GM12878 (cell line): ENCODE results near the gene S100A6. TPM values are rescaled to one million over a fixed set of nuclear protein-coding genes. Genes with fewer than 3 reads are reported as not detected.

Source experiments
- ATAC-seq: fragments of 200-7000 bp; cut with Tn5 transposase; 3 replicates; pipeline ENCODE4 v1.9.1; 2020; ENCODE audit warnings: mild to moderate bottlenecking, moderate library complexity
- BruUV-seq: library from RNA; stranded (reverse); fragments of 400-500 nt; replicated peaks from 2 replicates; lab custom pipeline; 2021; lab: Mats Ljungman, UMichigan
- CTCF ChIA-PET: fragments of 300-600 bp; sonication (Branson Sonifier 250); formaldehyde crosslinking; extraction: SDS; loops from one replicate; lab custom pipeline; 2021; ENCODE audit warnings: inconsistent platforms; lab: Yijun Ruan, JAX
- POLR2A ChIA-PET: fragments of 350-600 bp; formaldehyde crosslinking; extraction: SDS; loops from one replicate; lab custom pipeline; 2021; ENCODE audit warnings: inconsistent platforms; lab: Charles Lee
- RAD21 ChIA-PET: fragments of 300-600 bp; sonication (Branson Sonifier 250); formaldehyde crosslinking; loops from one replicate; lab custom pipeline; 2023; ENCODE audit warnings: antibody characterized with exemption; ENCODE audit not compliant: unreplicated experiment; lab: Charles Lee
- SMC1A ChIA-PET: fragments of 300-600 bp; sonication (Branson Sonifier 250); formaldehyde crosslinking; loops from one replicate; lab custom pipeline; 2023; ENCODE audit not compliant: unreplicated experiment, uncharacterized antibody; lab: Charles Lee
- DNase-seq: peaks from one replicate; pipeline ENCODE4 v3.0.0-alpha.2; 2011; ENCODE audit warnings: low read depth, low spot score
- FAIRE-seq: peaks from 3 replicates; lab custom pipeline; 2011; peaks lifted over from hg19 to GRCh38; lab: Jason Lieb, UNC
- H2AFZ ChIP-seq: 2 replicates; pipeline ENCODE4 v1.6.0; 2011; ENCODE audit warnings: low read depth, low read length, control low read depth; ENCODE audit not compliant: control insufficient read depth
- H3K27ac ChIP-seq: 2 replicates; pipeline ENCODE4 v1.5.1; 2011; ENCODE audit warnings: control low read depth; ENCODE audit not compliant: control insufficient read depth, insufficient read depth
- H3K27me3 ChIP-seq, 2 experiments: replicated peaks in 1 of 2; 2 replicates each; pipeline versions ENCODE4 v1.6.0 to v1.6.1; 2011; ENCODE audit warnings: low read length in 1 of 2; ENCODE audit not compliant: control insufficient read depth in 2 of 2, insufficient read depth in 2 of 2
- H3K36me3 ChIP-seq, 2 experiments: 2 replicates each; pipeline ENCODE4 v1.5.1; 2011; ENCODE audit warnings: low read length in 1 of 2; ENCODE audit not compliant: control insufficient read depth in 2 of 2, insufficient read depth in 2 of 2
- H3K4me1 ChIP-seq: 2 replicates; pipeline ENCODE4 v1.6.1; 2011; ENCODE audit warnings: mild to moderate bottlenecking, low read length, moderate library complexity, mixed read lengths; ENCODE audit not compliant: control insufficient read depth, insufficient read depth
- H3K4me2 ChIP-seq: 2 replicates; pipeline ENCODE4 v1.6.0; 2011; ENCODE audit warnings: control low read depth; ENCODE audit not compliant: control insufficient read depth, insufficient read depth
- H3K4me3 ChIP-seq: fragments of 200-600 bp; sonication (generic); 2 replicates; pipeline ENCODE4 v1.5.1; 2016
- H3K79me2 ChIP-seq: 2 replicates; pipeline ENCODE4 v1.6.0; 2011; ENCODE audit warnings: low read length; ENCODE audit not compliant: control insufficient read depth, insufficient read depth
- H3K9ac ChIP-seq: 2 replicates; pipeline ENCODE4 v1.8.0; 2011; ENCODE audit warnings: low read length, control low read depth, mixed read lengths; ENCODE audit not compliant: control insufficient read depth, insufficient read depth
- H3K9me3 ChIP-seq: replicated peaks from 3 replicates; pipeline ENCODE4 v1.5.1; 2011; ENCODE audit warnings: mild to moderate bottlenecking, low read length; ENCODE audit not compliant: control insufficient read depth, insufficient read depth
- H4K20me1 ChIP-seq: 2 replicates; pipeline ENCODE4 v1.6.0; 2011; ENCODE audit not compliant: control insufficient read depth, insufficient read depth
- BCLAF1 ChIP-seq: fragments of 450-650 bp; IDR thresholded peaks from 2 replicates; pipeline ENCODE4 v1.6.1; 2017; ENCODE audit warnings: antibody characterized with exemption, mild to moderate bottlenecking, moderate library complexity
- CREB1 ChIP-seq: IDR thresholded peaks from 2 replicates; pipeline ENCODE4 v1.6.1; 2012; ENCODE audit warnings: low read depth, mild to moderate bottlenecking, inconsistent platforms
- E2F4 ChIP-seq: IDR thresholded peaks from 2 replicates; pipeline ENCODE4 v1.6.1; 2012; ENCODE audit warnings: low read depth, low read length, improper control_type of control experiment
- FOXM1 ChIP-seq: IDR thresholded peaks from 2 replicates; pipeline ENCODE4 v1.6.1; 2012; ENCODE audit warnings: low read depth, mild to moderate bottlenecking, inconsistent platforms, low read length, moderate library complexity
- IKZF2 ChIP-seq, 2 experiments: fragments of 450-650 bp; IDR thresholded peaks; 2 replicates each; pipeline ENCODE4 v1.6.1; 2017; ENCODE audit warnings: mild to moderate bottlenecking in 2 of 2, moderate library complexity in 2 of 2
- KAT2A ChIP-seq: conservative IDR thresholded peaks from 2 replicates; pipeline ENCODE4 v1.6.1; 2011; ENCODE audit warnings: low read depth, low read length; ENCODE audit not compliant: control insufficient read depth
- MXI1 ChIP-seq: fragments of 150-350 bp; IDR thresholded peaks from 2 replicates; pipeline ENCODE4 v1.6.1; 2011; ENCODE audit warnings: low read depth, mild to moderate bottlenecking, inconsistent platforms, low read length, improper control_type of control experiment
- NRF1 ChIP-seq: conservative IDR thresholded peaks from 2 replicates; pipeline ENCODE4 v1.6.1; 2011; ENCODE audit warnings: mild to moderate bottlenecking, low read depth, low read length, improper control_type of control experiment
- RBBP5 ChIP-seq: fragments of 200-600 bp; sonication (generic); conservative IDR thresholded peaks from 2 replicates; pipeline ENCODE4 v1.6.1; 2016
- SMAD1 ChIP-seq: fragments of 450-650 bp; IDR thresholded peaks from 2 replicates; pipeline ENCODE4 v1.6.1; 2018; ENCODE audit warnings: mild to moderate bottlenecking, low read depth; ENCODE audit not compliant: partially characterized antibody
- TCF12 ChIP-seq: IDR thresholded peaks from 2 replicates; pipeline ENCODE4 v1.6.1; 2011; ENCODE audit warnings: low read depth, mild to moderate bottlenecking, low read length
- TCF7 ChIP-seq: IDR thresholded peaks from 2 replicates; pipeline ENCODE4 v1.6.1; 2014; ENCODE audit warnings: antibody characterized with exemption, borderline replicate concordance
- ZBED1 ChIP-seq: IDR thresholded peaks from 2 replicates; pipeline ENCODE4 v1.6.1; 2016; ENCODE audit warnings: borderline replicate concordance
- ZZZ3 ChIP-seq: IDR thresholded peaks from 2 replicates; pipeline ENCODE4 v1.6.1; 2011; ENCODE audit warnings: low read depth; ENCODE audit not compliant: control insufficient read depth, insufficient read length
- WGBS: methylation state at CpG from one replicate; pipeline ENCODE4 v1.1.6; 2016; ENCODE audit warnings: low lambda C conversion rate; ENCODE audit not compliant: insufficient replicate concordance, insufficient coverage; ENCODE audit errors: missing lambda C conversion rate; 5-methylcytosine and 5-hydroxymethylcytosine counted together
- in situ Hi-C: fragments of 300-500 bp; cut with MboI; formaldehyde crosslinking; loops from 9 replicates; pipeline ENCODE4 v1.14.3; 2018; ENCODE audit warnings: mixed read lengths
- intact Hi-C: fragments of 100-400 bp; cut with micrococcal nuclease; formaldehyde crosslinking; loops from one replicate; pipeline ENCODE4 v1.14.2; 2022; ENCODE audit not compliant: unreplicated experiment
- polyA plus RNA-seq, 11 experiments: library from polyadenylated mRNA; depleted of rRNA in 4 of 11; unstranded in 6 of 11; stranded (reverse) in 5 of 11; fragments of >200 nt; fragmentation: Nextera tagmentation in 4 of 11; fragmentation: Illumina TruSeq in 1 of 11; extraction: Ambion mirVana in 4 of 11; extraction: Trizol in 1 of 11; gene quantifications; 1 replicate in 1 of 11; 2 replicates in 10 of 11; pipeline versions ENCODE4 v1.2.1 to v1.2.3, GENCODE V29; 2011 to 2016; ENCODE audit warnings: inconsistent platforms in 2 of 11, missing spikeins in 2 of 11, low read depth in 1 of 11
- total RNA-seq, 4 experiments: library from RNA; depleted of rRNA in 3 of 4; stranded (reverse); fragments of >200 nt in 3 of 4; fragmentation: Illumina TruSeq in 1 of 4; extraction: Trizol in 1 of 4; gene quantifications; 2 replicates each; pipeline versions ENCODE4 v1.2.1 to v1.2.3, GENCODE V29; 2013 to 2021
- TF ChIP-seq, protein P1 (sequence below): fragments of 450-650 bp; IDR thresholded peaks from 2 replicates; pipeline ENCODE4 v1.6.1; 2017; ENCODE audit warnings: low read depth, mild to moderate bottlenecking, moderate library complexity

The S100A6 gene
- total and polyA plus RNA-seq, 10 of the 15 experiments (the other 5 are each of a cell fraction or from before 2014, with no cell fraction given): 7.2 to 121 (median 45.7) TPM

DNA sequence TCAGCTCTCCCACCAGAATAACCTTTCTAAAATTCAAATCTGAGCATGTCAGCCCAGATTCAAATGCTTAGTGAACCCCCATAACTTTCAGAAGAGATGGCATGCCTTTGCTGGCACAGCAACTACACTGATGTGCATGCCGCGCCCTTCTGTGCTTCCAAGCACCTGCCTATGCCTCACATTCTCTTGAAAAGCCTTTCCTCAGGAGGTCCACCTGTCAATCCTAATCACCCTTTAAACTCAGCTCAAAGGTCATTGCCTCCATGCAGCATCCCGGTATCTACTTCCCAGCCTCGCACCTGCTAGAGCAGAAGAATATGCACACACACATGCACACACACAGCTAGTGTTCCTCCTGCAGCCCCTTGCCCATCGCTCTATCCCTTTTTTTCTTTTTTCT is 35.1 kb upstream of the S100A6 start:
- FAIRE-seq (no peak), ATAC-seq (no peak), DNase-seq (no peak)
- H3K27ac ChIP-seq: no peak overlapping the region
- RAD21 ChIA-PET: interaction anchor here (0.6 to 5.2 kb wide), 7 partner anchors 14 to 587 kb away, joined by 3 to 74 read pairs (median 8); partner anchors contain the start of genes S100A14 and S100A6
- peaks cover 17% of the 10 kb centered on the region for H3K4me1 ChIP-seq
- in situ Hi-C loops: no loop called here
- H4K20me1 ChIP-seq: no peaks in the 10 kb centered on the region
- no peak for TF ChIP-seq RBBP5
- TF ChIP-seq FOXM1: no peak
- TF ChIP-seq ZBED1: no peak
- TF ChIP-seq MXI1: no peak
- TF ChIP-seq, protein P1, sequence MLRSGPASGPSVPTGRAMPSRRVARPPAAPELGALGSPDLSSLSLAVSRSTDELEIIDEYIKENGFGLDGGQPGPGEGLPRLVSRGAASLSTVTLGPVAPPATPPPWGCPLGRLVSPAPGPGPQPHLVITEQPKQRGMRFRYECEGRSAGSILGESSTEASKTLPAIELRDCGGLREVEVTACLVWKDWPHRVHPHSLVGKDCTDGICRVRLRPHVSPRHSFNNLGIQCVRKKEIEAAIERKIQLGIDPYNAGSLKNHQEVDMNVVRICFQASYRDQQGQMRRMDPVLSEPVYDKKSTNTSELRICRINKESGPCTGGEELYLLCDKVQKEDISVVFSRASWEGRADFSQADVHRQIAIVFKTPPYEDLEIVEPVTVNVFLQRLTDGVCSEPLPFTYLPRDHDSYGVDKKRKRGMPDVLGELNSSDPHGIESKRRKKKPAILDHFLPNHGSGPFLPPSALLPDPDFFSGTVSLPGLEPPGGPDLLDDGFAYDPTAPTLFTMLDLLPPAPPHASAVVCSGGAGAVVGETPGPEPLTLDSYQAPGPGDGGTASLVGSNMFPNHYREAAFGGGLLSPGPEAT: no peak
- no peak for TF ChIP-seq SMAD1
- no peak for TF ChIP-seq CREB1
- no peak for TF ChIP-seq TCF12
- TF ChIP-seq KAT2A: no peak
- TF ChIP-seq E2F4: no peak
- no peak for TF ChIP-seq BCLAF1
- no peak for TF ChIP-seq NRF1
- TF ChIP-seq ZZZ3: no peak
- no peak for TF ChIP-seq IKZF2 (IDR thresholded peaks at IDR 0.05)
- no peak for TF ChIP-seq TCF7
- H2AFZ ChIP-seq: no peak overlapping the region
- no peaks in the 10 kb centered on the region for H3K79me2 ChIP-seq
- BruUV-seq: no TSS peak
- no peaks in the 10 kb centered on the region for H3K27me3 ChIP-seq
- WGBS: 97% methylated on average over 5 of the region's 5 CpGs
- CTCF ChIA-PET: interaction anchor here (0.8 to 7.5 kb wide), 15 partner anchors 9 to 176 kb away, joined by 3 to 216 read pairs (median 12); partner anchors contain the start of genes CHTOP, ILF2, S100A14 and S100A5
- no peak overlapping the region for H3K4me2 ChIP-seq
- SMC1A ChIA-PET: interaction anchor here (0.6 to 4.0 kb wide), 8 partner anchors 10 to 114 kb away, joined by 3 to 72 read pairs (median 7); partner anchors contain the start of genes CHTOP, S100A1, S100A13 and S100A6
- no peaks in the 10 kb centered on the region for H3K36me3 ChIP-seq
- H3K9ac ChIP-seq: no peak overlapping the region
- H3K4me3 ChIP-seq: no peak overlapping the region
- intact Hi-C loops: loop anchor here (5.0 kb wide), 1 partner anchor 101 kb away; the partner anchor contains the start of gene ILF2
- POLR2A ChIA-PET: interaction anchor here (0.6 to 0.7 kb wide), 3 partner anchors 392 to 415 kb away, joined by 3 to 5 read pairs (median 5); partner anchors contain the start of gene SLC39A1
- H3K9me3 ChIP-seq: no peaks in the 10 kb centered on the region
